Gastroesophageal sphincter (tissue), 4 donors: Measurements from ENCODE around the gene SNRPA1. TPM values are rescaled to one million over a fixed set of nuclear protein-coding genes. Genes with fewer than 3 reads are reported as not detected.
A peak's percentile ranks its signal among the peaks of the same experiment; 100 is the strongest.

Experiments used
- ATAC-seq: fragments of 150-250 bp; one replicate; pipeline ENCODE4 v1.9.1; 2016; ENCODE audit warnings: mild to moderate bottlenecking, moderate library complexity
- H3K27ac ChIP-seq, 4 donors: fragments of 200-600 bp; sonication (generic) in 3 of 4; 1 replicate in 3 of 4; 2 replicates in 1 of 4; pipeline ENCODE4 v1.5.1; 2016 to 2019
- H3K27me3 ChIP-seq: fragments of 200-600 bp; sonication (generic); one replicate; pipeline ENCODE4 v1.5.1; 2019
- H3K36me3 ChIP-seq, 2 donors: fragments of 200-600 bp; sonication (generic); one replicate each; pipeline ENCODE4 v1.5.1; 2019; ENCODE audit warnings: control low read depth in 1 of 2
- H3K4me1 ChIP-seq, 3 donors: fragments of 200-600 bp; sonication (generic); 1 replicate in 2 of 3; 2 replicates in 1 of 3; pipeline ENCODE4 v1.5.1; 2016 to 2019; ENCODE audit warnings: control low read depth in 2 of 3
- H3K4me3 ChIP-seq, 2 donors: fragments of 200-600 bp; sonication (generic); one replicate each; pipeline ENCODE4 v1.5.1; 2019; ENCODE audit warnings: mild to moderate bottlenecking in 1 of 2, moderate library complexity in 1 of 2
- H3K9me3 ChIP-seq, 3 donors: fragments of 200-600 bp; sonication (generic); one replicate each; pipeline ENCODE4 v1.5.1; 2017 to 2019; ENCODE audit warnings: control low read depth in 2 of 3
- EP300 ChIP-seq: sonication (generic); formaldehyde crosslinking; IDR thresholded peaks from one replicate; pipeline ENCODE4 v1.6.1; 2017; ENCODE audit warnings: antibody characterized with exemption, mild to moderate bottlenecking
- POLR2A ChIP-seq, 2 donors: fragments of 450-650 bp; IDR thresholded peaks; one replicate each; pipeline ENCODE4 v1.6.1; 2017; ENCODE audit warnings: antibody characterized with exemption in 2 of 2, mild to moderate bottlenecking in 2 of 2, moderate library complexity in 1 of 2
- POLR2AphosphoS5 ChIP-seq: sonication (generic); formaldehyde crosslinking; IDR thresholded peaks from one replicate; pipeline ENCODE4 v1.6.1; 2017; ENCODE audit warnings: antibody characterized with exemption
- WGBS, 2 donors: methylation state at CpG; one replicate each; pipeline ENCODE4 v1.1.5; 2018; ENCODE audit warnings: low coverage in 1 of 2; 5-methylcytosine and 5-hydroxymethylcytosine counted together
- total RNA-seq, 4 donors: library from RNA; depleted of rRNA; stranded (reverse); fragments of >200 nt; gene quantifications; one replicate each; pipeline ENCODE4 v1.1.0, GENCODE V29; 2016
- TF ChIP-seq, protein P1 (sequence below), 4 experiments: fragments of 200-600 bp in 2 of 4; fragments of 450-650 bp in 2 of 4; sonication (generic) in 1 of 4; IDR thresholded peaks; one replicate each; pipeline ENCODE4 v1.5.1; 2017 to 2019; ENCODE audit warnings: antibody characterized with exemption in 4 of 4, mild to moderate bottlenecking in 2 of 4, moderate library complexity in 2 of 4

The SNRPA1 gene
- total RNA-seq, 4 donors from 2014 or later, result 22.5 to 39.5 (median 27.7) TPM

DNA sequence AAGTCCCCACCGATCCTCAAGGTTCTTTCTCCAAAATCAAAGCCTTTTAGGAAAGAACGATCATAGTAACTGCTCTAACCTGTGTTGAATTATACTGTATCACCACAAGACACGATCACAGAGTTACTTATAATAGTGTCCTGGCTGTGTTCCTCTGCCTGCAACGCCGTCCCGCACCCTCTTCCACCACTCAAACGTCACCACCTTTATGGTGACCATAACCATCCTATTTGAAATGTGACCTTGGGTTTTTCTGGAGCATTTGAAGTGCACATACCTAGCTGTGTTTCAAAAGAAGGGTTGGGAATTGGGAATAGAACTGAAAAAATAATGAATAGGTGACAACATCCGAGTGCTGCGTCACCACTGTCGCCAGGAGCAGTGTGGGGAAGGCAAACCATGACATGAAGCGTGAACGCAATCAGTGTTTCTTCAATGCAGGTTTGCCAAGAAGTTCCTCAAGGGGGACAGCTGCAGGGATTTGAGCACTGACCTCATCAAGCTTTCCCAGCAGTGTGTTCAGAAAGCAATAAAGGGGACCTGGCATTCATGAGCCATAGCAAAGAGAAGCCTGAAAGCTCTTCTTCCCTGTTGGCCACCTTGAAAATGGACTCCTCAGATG lies 17.0 kb downstream of the SNRPA1 start:
- Histone ChIP-seq H3K4me1 (peaks cover 0 to 29% (median 12%) of the 10 kb centered on the region in 3 donors), H3K9me3 (no peaks in the 10 kb centered on the region), H3K27ac (peak overlapping the region; percentile 26 to 94 (median 94)), H3K4me3 (peak overlapping the region; percentile 57 to 87), H3K27me3 (no peaks in the 10 kb centered on the region), H3K36me3 (peaks cover 3 to 60% of the 10 kb centered on the region in 2 donors)
- no peak for TF ChIP-seq EP300
- no peak for TF ChIP-seq POLR2AphosphoS5
- no peak for TF ChIP-seq POLR2A (IDR thresholded peaks at IDR 0.05)
- TF ChIP-seq, protein P1, sequence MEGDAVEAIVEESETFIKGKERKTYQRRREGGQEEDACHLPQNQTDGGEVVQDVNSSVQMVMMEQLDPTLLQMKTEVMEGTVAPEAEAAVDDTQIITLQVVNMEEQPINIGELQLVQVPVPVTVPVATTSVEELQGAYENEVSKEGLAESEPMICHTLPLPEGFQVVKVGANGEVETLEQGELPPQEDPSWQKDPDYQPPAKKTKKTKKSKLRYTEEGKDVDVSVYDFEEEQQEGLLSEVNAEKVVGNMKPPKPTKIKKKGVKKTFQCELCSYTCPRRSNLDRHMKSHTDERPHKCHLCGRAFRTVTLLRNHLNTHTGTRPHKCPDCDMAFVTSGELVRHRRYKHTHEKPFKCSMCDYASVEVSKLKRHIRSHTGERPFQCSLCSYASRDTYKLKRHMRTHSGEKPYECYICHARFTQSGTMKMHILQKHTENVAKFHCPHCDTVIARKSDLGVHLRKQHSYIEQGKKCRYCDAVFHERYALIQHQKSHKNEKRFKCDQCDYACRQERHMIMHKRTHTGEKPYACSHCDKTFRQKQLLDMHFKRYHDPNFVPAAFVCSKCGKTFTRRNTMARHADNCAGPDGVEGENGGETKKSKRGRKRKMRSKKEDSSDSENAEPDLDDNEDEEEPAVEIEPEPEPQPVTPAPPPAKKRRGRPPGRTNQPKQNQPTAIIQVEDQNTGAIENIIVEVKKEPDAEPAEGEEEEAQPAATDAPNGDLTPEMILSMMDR (IDR thresholded peaks at IDR 0.05), result no peak
- WGBS, 2 donors, result 72 to 77% methylated on average over 3 to 12 of the region's 12 CpGs
- ATAC-seq, result no peak

DNA sequence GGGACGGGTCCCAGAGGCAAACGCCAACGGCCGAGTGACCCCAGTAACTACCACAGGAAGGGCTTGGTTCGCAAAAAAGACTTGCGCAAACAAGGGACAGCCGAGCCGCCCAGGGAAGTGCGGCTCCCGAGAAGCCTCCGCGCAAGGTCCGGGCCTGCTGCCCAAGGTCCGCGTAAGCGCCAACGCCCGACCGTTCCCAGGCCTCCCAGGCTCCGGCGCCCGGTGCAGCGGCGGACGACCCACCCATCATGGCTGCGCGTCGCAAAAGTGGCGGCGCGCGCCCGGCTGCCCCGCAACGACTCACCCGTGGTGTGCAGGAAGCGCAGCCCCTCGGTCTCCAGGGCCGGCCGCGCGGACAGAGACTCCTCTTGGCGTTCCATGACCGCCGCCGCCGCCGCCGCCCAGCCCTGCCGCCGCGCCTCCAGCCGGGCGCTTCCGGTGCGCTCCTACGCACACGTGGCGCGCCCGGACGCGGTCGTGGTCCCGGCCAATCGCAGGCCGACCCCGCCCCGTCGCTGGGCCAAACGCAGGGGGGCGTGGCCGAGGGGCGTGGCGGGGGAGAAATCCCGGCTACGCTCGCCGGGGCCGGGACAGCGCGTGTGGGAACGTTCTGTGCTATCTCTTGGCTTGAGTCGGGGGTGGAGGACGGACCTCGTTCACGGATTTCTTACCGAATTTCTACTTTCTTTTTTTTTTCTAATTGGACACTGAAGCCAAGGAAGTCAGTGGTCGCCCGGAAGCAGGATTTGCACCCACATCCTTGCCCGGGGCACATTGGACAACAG lies 17.8 kb downstream of the SNRPA1 start, which contains the start of gene SELENOS:
TSS of gene SELENOS (minus strand) at position 448 of the 785 bp plus-strand sequence. CDS start at position 380, 68 bp downstream.
- peak; percentile 98 for ATAC-seq
- Histone ChIP-seq H3K9me3 (no peaks in the 10 kb centered on the region), H3K36me3 (peaks cover 3 to 60% of the 10 kb centered on the region in 2 donors), H3K27me3 (no peaks in the 10 kb centered on the region), H3K27ac (peak within 1 kb of the TSS; percentile 52 to 94 (median 94)), H3K4me1 (peaks cover 0 to 29% (median 12%) of the 10 kb centered on the region in 3 donors), H3K4me3 (peak within 1 kb of the TSS; percentile 57 to 87)
- TF ChIP-seq POLR2AphosphoS5, result peak; percentile 69
- peak; percentile 91 to 94 for TF ChIP-seq POLR2A (IDR thresholded peaks at IDR 0.05)
- TF ChIP-seq EP300, result no peak
- TF ChIP-seq, protein P1 (IDR thresholded peaks at IDR 0.05), result peak in 1 of 4 experiments; percentile 23
- WGBS, 2 donors, result 0% methylated on average over 17 of the region's 91 CpGs; no CpG with 5 or more reads in 1 of the 2 donors

GRCh38 chr15:101276501-101277037 lies 18.5 kb downstream of the SNRPA1 start:
- H3K27ac ChIP-seq, result peak overlapping the region; percentile 52 to 94 (median 94)
- H3K4me1 ChIP-seq, result peaks cover 0 to 29% (median 12%) of the 10 kb centered on the region in 3 donors
- WGBS, 2 donors, result 0% methylated on average over 6 of the region's 14 CpGs; no CpG with 5 or more reads in 1 of the 2 donors
- H3K9me3 ChIP-seq, result no peaks in the 10 kb centered on the region
- ATAC-seq, result no peak
- no peak for TF ChIP-seq EP300
- TF ChIP-seq POLR2AphosphoS5, result no peak
- TF ChIP-seq, protein P1 (IDR thresholded peaks at IDR 0.05), result peak in 3 of 4 experiments; percentile 10 to 37 (median 17)
- TF ChIP-seq POLR2A (IDR thresholded peaks at IDR 0.05), result no peak
- peaks cover 3 to 60% of the 10 kb centered on the region in 2 donors for H3K36me3 ChIP-seq
- peak overlapping the region; percentile 57 to 87 for H3K4me3 ChIP-seq
- H3K27me3 ChIP-seq, result no peaks in the 10 kb centered on the region

DNA sequence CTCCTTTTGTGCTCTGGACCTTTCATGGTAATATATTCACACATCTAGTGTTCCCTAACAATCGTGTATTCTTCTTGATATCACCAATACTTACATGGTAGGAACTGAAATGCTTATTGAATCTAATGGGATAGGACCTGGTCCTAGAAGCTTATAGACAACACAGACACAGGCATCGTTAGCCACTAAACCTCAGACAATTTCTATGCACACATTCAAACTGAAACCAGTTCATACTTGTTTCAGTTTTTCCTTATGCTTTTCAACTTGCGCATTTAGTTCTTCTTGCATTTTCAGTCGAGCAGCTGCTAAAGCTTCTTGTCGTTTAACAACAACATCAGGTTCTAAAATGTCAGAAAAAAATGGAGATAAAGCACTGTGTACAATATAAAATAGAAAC lies 20.0 kb downstream of the SNRPA1 start:
- H3K36me3 ChIP-seq, result peaks cover 3 to 60% of the 10 kb centered on the region in 2 donors

More for the DNA sequence above, 20.0 kb downstream of the SNRPA1 start:
- Histone ChIP-seq H3K27ac (no peak overlapping the region), H3K4me3 (no peak overlapping the region), H3K9me3 (no peaks in the 10 kb centered on the region), H3K4me1 (peaks cover 0 to 29% (median 12%) of the 10 kb centered on the region in 3 donors), H3K27me3 (no peaks in the 10 kb centered on the region)
- WGBS, 2 donors, result 83% methylated on average over 4 to 5 of the region's 5 CpGs
- ATAC-seq, result no peak
- TF ChIP-seq POLR2A (IDR thresholded peaks at IDR 0.05), result no peak
- no peak for TF ChIP-seq EP300
- TF ChIP-seq POLR2AphosphoS5, result no peak
- TF ChIP-seq, protein P1 (IDR thresholded peaks at IDR 0.05), result no peak
